Measurements from ENCODE around the gene KCNS3.

The KCNS3 gene

DNA sequence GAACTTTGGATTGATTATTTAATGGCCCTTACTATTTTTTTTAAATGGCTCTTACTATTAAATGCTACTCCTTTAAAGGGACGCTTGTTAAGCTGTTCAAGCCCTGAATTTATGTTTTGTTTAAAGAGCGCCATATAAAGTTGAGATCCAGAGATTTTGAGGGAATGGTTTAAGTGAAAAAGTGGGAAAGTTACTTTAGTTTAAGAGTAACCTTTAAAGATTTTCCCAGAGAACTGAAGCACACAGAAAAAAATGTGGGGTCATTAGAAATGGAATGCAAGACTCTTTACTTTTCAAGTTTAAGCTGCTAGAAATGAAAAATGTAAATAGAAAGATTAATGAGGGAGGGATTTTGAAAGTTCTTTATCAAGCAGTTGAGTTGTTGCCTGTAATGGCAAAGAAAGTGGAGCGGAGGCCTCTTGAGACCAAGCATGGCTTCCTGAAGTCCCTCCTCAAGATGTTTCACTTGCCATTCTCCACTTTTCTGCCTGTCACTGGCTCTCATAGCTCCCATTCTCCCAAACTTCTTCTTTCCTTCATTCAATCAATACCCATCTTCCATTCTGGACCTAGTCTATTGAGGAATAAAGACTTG is 93.2 kb downstream of the KCNS3 start:
- no peak for DNase-seq (ENCODE audit: low spot score)
- TF ChIP-seq, protein P1, sequence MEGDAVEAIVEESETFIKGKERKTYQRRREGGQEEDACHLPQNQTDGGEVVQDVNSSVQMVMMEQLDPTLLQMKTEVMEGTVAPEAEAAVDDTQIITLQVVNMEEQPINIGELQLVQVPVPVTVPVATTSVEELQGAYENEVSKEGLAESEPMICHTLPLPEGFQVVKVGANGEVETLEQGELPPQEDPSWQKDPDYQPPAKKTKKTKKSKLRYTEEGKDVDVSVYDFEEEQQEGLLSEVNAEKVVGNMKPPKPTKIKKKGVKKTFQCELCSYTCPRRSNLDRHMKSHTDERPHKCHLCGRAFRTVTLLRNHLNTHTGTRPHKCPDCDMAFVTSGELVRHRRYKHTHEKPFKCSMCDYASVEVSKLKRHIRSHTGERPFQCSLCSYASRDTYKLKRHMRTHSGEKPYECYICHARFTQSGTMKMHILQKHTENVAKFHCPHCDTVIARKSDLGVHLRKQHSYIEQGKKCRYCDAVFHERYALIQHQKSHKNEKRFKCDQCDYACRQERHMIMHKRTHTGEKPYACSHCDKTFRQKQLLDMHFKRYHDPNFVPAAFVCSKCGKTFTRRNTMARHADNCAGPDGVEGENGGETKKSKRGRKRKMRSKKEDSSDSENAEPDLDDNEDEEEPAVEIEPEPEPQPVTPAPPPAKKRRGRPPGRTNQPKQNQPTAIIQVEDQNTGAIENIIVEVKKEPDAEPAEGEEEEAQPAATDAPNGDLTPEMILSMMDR (IDR thresholded peaks at IDR 0.05; ENCODE audit: extremely low read depth, missing control alignments): no peak

DNA sequence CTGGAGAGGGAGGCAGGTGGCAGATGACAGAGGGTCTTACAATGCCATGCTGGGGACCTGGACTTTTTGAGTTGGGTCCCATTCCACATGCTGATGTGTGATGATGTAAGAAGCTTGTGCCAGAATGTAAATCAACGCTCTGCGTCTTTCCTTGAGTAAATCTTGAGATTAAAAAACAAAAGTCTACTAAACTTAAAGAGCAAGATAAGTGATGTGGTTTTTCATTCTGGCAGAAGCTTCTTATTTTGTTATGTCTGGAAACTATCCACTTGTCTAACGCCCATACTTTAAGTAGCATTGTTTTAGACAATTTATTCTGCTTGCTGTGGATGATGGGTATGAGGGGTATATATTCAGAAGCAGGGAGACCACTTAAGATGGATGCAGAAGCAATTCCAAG is 94.5 kb downstream of the KCNS3 start:
- TF ChIP-seq, protein P1 (IDR thresholded peaks at IDR 0.05; ENCODE audit: extremely low read depth, missing control alignments): no peak
- DNase-seq (ENCODE audit: low spot score): no peak

DNA sequence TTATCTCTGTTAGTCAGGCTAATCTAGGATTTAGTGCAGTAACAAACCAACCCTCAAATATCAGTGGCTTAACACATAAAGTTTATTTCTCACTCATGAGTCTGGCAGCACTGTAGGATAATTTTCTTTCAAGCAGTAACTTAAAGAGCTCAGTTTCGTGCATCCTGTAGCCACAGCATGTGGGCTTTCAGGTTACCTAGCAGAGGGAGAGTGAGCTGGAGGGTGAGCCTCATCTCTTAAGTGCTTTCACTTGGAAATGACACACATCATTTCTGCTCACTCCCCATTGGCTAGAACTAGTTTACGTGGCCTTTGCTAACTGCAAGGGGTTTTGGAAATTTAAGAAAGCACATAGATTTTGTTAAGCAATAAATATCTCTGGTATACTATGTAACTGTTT is 96.9 kb downstream of the KCNS3 start:
- DNase-seq (ENCODE audit: low spot score): no peak
- TF ChIP-seq, protein P1 (IDR thresholded peaks at IDR 0.05; ENCODE audit: extremely low read depth, missing control alignments): no peak

DNA sequence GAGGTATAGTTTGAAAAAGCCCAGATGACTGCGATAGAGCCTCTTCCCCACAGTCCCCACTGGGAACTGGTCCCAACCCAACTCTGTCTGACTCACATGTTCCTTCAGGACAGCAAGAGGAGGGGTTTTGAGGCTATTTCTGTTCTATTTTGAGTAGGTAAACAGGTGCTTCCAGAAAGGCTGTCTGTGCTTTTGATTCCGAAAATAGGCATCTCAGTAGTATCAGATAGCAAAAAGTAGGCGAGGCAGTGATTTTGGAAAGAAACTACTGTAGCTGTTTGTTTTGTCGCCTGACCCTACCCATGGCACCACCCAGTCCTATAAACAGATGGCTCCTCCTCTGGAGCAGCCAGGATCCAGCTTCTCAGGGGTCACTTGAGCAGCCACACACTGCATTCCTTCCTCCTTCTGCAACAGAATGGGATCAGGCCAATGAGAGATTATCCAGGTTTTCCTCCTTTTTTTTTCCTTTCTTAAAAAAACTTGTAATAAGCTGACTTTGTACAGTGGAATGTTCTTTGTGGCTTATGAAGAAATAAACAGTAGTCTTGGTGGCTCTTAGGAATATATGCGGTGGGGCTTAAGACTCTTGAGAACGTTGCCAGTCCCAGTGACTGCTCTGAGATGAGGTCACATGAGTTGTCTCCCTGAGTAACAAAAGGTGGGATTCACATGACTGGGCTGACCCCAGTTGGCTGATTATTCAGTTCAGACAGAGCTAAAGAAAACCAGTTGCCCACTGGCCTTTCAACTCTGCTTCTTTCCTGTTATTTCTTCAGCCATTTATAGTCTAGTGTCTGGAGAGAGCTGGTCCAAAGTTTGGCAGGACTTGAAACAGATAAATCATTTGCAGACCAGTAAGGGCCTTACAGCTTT is 98.6 kb downstream of the KCNS3 start:
- TF ChIP-seq, protein P1 (IDR thresholded peaks at IDR 0.05; ENCODE audit: extremely low read depth, missing control alignments): no peak
- no peak for DNase-seq (ENCODE audit: low spot score)

DNA sequence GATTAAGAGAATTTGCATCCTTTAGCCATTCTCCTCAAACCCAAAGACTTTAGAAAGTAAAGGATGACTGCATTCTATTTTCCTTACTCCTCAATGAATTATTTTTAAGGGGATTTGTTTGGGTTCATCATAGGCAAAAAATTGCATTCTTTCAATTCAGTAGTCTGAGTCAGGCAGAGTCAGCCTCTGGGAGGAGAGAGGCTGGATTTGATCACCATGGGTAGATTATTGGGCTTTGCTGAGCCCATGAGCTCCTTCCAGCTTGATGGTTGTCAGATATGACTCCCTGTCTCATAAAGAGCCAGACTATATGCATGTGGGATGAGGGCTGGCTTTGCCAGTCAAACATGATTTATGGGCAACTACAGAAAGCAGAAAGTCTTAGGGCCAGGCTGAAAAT is 101.2 kb downstream of the KCNS3 start:
- TF ChIP-seq, protein P1 (IDR thresholded peaks at IDR 0.05; ENCODE audit: extremely low read depth, missing control alignments): no peak
- DNase-seq (ENCODE audit: low spot score): no peak

DNA sequence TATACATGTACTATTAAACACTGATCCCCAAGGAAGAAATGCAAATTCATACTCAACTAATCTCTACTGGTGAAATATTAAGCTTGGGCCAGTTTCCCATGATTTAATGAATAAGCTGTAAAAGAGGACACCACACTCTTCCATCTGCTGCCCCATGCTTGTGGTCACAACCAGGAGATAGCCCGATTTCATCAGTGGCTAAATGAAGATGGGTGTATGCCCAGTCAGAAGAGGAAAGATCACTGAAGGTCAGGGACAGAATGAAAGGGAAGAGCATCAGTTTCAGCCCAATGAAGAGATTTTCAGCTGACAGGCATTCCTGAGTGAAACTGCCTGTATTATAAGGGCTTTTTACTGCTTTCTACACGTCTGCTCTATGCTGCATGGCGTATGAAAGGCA is 103.5 kb downstream of the KCNS3 start:
- DNase-seq (ENCODE audit: low spot score): no peak
- TF ChIP-seq, protein P1 (IDR thresholded peaks at IDR 0.05; ENCODE audit: extremely low read depth, missing control alignments): no peak

Data from GM20000 (cell line).